ENCODE data around the gene SEPTIN12. TPM values are rescaled to one million over a fixed set of nuclear protein-coding genes. Genes with fewer than 3 reads are reported as not detected.

Gene SEPTIN12
- total RNA-seq, 2 experiments from 2014 or later = not detected

DNA sequence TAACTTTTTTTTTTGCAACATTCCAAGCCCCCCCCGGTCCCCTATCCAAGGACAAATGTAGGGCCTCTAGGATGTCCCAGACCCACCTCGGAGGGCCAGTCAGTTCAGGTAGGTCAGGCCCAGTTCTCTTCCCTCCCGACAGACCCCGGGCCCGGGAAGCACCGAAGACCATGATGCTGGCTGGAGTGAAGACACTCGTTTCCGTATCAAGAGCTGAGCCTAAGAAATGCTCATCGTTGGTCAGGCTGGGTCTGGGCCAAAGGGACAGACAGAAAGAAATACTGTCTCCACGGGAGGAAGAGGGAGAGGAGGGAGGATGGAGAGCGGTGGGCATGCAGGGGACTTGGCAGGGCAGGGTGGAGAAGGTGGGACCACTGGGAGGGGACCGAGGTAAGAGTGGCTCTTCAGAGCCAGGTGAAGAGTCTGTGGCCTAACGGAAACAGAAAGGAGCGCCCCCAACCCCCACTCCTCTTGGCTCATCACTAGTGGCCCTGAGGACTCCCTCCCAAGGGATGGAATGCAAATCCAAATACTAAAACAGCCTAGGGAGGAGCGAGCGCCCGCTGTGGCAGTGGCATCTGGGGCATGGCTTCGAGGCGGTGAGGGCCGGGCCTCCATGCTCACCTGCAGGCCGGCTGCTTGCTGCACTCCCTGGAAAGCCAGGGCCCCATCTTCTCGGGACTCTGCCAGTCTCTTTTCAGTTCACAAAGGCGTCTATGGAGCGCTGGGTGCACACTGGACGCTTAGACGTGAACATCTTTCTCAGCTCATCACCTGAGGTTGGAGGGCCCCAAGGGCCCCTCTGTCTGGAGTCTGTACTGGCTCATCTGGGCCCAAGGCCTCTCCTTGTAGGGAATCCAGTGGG, 16.0 kb upstream of the SEPTIN12 start:
- H3K4me3 ChIP-seq (ENCODE audit: low read length) = no peak overlapping the region
- peaks cover 24% of the 10 kb centered on the region for H3K4me1 ChIP-seq (ENCODE audit: insufficient read depth, low read length)
- peaks cover 22% of the 10 kb centered on the region for H3K4me1 Mint-ChIP-seq (ENCODE audit: low read depth)
- ChIA-PET POLR2A (interaction anchor here (2.9 to 3.0 kb wide), 2 partner anchors 38 to 69 kb away, joined by 16 to 38 read pairs; partner anchors contain the start of genes ANKS3, DNAAF8 and ZNF500), CTCF (interaction anchor here (1.6 kb wide), 1 partner anchor 35 kb away, joined by 5 read pairs; no protein-coding TSS in a partner anchor)
- peaks cover 38% of the 10 kb centered on the region for H3K36me3 Mint-ChIP-seq (ENCODE audit: low read depth)
- peak overlapping the region; percentile 17 for H3K27ac Mint-ChIP-seq
- peaks cover 36% of the 10 kb centered on the region for H3K36me3 ChIP-seq (ENCODE audit: insufficient read depth, low read length)
- H3K9me3 ChIP-seq (ENCODE audit: control insufficient read depth in 1 of 2, insufficient read depth in 1 of 2, low read length in 2 of 2) = no peaks in the 10 kb centered on the region
- intact Hi-C loops (cut with DNase I, micrococcal nuclease) = loop anchor here (2.0 to 10.0 kb wide), 3 partner anchors 43 to 189 kb away; partner anchors contain the start of genes ANKS3 (in 1 of the 2), DNAAF8 (in 1 of the 2), GLYR1 (in 1 of the 2) and UBALD1 (in 1 of the 2)
- H3K4me3 Mint-ChIP-seq = peak overlapping the region; percentile 78
- ATAC-seq (ENCODE audit: poor library complexity) = no peak
- H3K9me3 Mint-ChIP-seq = no peaks in the 10 kb centered on the region
- H3K27me3 ChIP-seq (ENCODE audit: control insufficient read depth in 1 of 2, insufficient read depth in 2 of 2, low read length in 2 of 2) = no peaks in the 10 kb centered on the region
- no peaks in the 10 kb centered on the region for H3K27me3 Mint-ChIP-seq
- no peak for DNase-seq
- H3K27ac ChIP-seq (ENCODE audit: low read depth in 1 of 2, low read length in 2 of 2) = no peak overlapping the region
- TF ChIP-seq, protein P1, sequence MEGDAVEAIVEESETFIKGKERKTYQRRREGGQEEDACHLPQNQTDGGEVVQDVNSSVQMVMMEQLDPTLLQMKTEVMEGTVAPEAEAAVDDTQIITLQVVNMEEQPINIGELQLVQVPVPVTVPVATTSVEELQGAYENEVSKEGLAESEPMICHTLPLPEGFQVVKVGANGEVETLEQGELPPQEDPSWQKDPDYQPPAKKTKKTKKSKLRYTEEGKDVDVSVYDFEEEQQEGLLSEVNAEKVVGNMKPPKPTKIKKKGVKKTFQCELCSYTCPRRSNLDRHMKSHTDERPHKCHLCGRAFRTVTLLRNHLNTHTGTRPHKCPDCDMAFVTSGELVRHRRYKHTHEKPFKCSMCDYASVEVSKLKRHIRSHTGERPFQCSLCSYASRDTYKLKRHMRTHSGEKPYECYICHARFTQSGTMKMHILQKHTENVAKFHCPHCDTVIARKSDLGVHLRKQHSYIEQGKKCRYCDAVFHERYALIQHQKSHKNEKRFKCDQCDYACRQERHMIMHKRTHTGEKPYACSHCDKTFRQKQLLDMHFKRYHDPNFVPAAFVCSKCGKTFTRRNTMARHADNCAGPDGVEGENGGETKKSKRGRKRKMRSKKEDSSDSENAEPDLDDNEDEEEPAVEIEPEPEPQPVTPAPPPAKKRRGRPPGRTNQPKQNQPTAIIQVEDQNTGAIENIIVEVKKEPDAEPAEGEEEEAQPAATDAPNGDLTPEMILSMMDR (IDR thresholded peaks at IDR 0.05) = no peak

DNA sequence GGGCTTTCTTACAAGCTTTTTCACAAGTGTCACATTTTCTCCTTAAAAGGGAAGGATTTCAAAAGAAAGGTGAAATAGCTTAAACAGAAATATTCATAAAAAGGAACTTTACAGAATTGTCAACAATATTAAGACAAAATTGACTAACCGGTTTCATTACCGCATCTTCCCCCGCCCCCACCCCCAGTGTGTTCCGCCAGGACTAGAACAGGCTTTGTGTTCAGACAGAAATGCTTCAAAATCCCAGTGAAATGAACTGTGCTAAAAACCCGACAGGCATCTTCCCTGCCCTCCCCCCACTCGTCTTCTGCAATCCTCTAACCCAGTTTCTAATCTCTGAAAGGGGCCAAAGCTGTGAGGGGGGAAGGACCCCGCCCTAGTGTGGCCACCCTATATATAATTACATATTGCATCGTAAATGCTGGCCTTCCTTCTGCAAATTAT, 15.3 kb upstream of the SEPTIN12 start:
- POLR2A ChIA-PET = interaction anchor here (1.0 to 3.0 kb wide), 10 partner anchors 10 to 231 kb away, joined by 3 to 38 read pairs (median 7); partner anchors contain the start of genes ANKS3, DNAAF8, GLYR1 and MGRN1
- H3K27ac ChIP-seq (ENCODE audit: low read depth in 1 of 2, low read length in 2 of 2) = no peak overlapping the region

More for the DNA sequence above, 15.3 kb upstream of the SEPTIN12 start:
- peaks cover 38% of the 10 kb centered on the region for H3K36me3 ChIP-seq (ENCODE audit: insufficient read depth, low read length)
- Mint-ChIP-seq H3K27me3 (no peaks in the 10 kb centered on the region), H3K27ac (peak overlapping the region; percentile 96), H3K4me1 (ENCODE audit: low read depth) (peaks cover 22% of the 10 kb centered on the region), H3K9me3 (no peaks in the 10 kb centered on the region), H3K36me3 (ENCODE audit: low read depth) (peaks cover 33% of the 10 kb centered on the region), H3K4me3 (peak overlapping the region; percentile 92)
- DNase-seq (no peak), ATAC-seq (ENCODE audit: poor library complexity) (no peak)
- H3K27me3 ChIP-seq (ENCODE audit: control insufficient read depth in 1 of 2, insufficient read depth in 2 of 2, low read length in 2 of 2) = no peaks in the 10 kb centered on the region
- CTCF ChIA-PET = interaction anchor here (0.6 to 1.6 kb wide), 4 partner anchors 34 to 153 kb away, joined by 3 to 5 read pairs (median 3); partner anchors contain the start of genes ANKS3 and DNAAF8
- intact Hi-C loops (cut with DNase I, micrococcal nuclease) = loop anchor here in 1 of 2 experiments (2.0 to 10.0 kb wide), 2 partner anchors 69 to 189 kb away; partner anchors contain the start of genes ANKS3, DNAAF8 and UBALD1
- TF ChIP-seq, protein P1 (IDR thresholded peaks at IDR 0.05) = no peak
- H3K4me3 ChIP-seq (ENCODE audit: low read length) = peak overlapping the region; percentile 61
- peaks cover 24% of the 10 kb centered on the region for H3K4me1 ChIP-seq (ENCODE audit: insufficient read depth, low read length)
- H3K9me3 ChIP-seq (ENCODE audit: control insufficient read depth in 1 of 2, insufficient read depth in 1 of 2, low read length in 2 of 2) = no peaks in the 10 kb centered on the region
